Measurements from ENCODE around the gene EIF4G2.

- TF ChIP-seq CTCF (IDR thresholded peaks at IDR 0.05) (no peak), POLR2A (IDR thresholded peaks at IDR 0.05) (no peak), POLR2AphosphoS5 (IDR thresholded peaks at IDR 0.05) (no peak)
Observed at GRCh38 chr11:10764412-10764811, 44.3 kb downstream of the EIF4G2 start.

Measured in stomach (tissue), 4 donors.